Neuronal stem cell (in vitro differentiated cells): Measurements from ENCODE around the gene MYO9B.
A peak's percentile ranks its signal among the peaks of the same experiment; 100 is the strongest.

Experiments
- DNase-seq: peaks from one replicate; pipeline ENCODE4 v3.0.0-alpha.2; 2013; ENCODE audit warnings: low spot score
- H2AFZ ChIP-seq: one replicate; pipeline ENCODE4 v1.6.1; 2013; ENCODE audit warnings: mild to moderate bottlenecking, low read length, inconsistent platforms
- H2AK5ac ChIP-seq: 2 replicates; pipeline ENCODE4 v1.6.1; 2013; ENCODE audit warnings: low read depth, mild to moderate bottlenecking, inconsistent platforms, low read length, moderate library complexity, mixed read lengths
- H2BK120ac ChIP-seq: 2 replicates; pipeline ENCODE4 v1.6.1; 2013; ENCODE audit warnings: low read depth, mild to moderate bottlenecking, inconsistent platforms, low read length, moderate library complexity, mixed read lengths
- H2BK12ac ChIP-seq: one replicate; pipeline ENCODE4 v1.6.1; 2013; ENCODE audit warnings: low read length, inconsistent platforms
- H2BK15ac ChIP-seq: 2 replicates; pipeline ENCODE4 v1.6.1; 2013; ENCODE audit warnings: mild to moderate bottlenecking, low read length, inconsistent platforms, mixed read lengths
- H2BK5ac ChIP-seq: one replicate; pipeline ENCODE4 v1.6.1; 2013; ENCODE audit warnings: inconsistent platforms, mild to moderate bottlenecking, low read length, moderate library complexity
- H3K14ac ChIP-seq: one replicate; pipeline ENCODE4 v1.6.1; 2013; ENCODE audit warnings: low read length, inconsistent platforms
- H3K18ac ChIP-seq: 2 replicates; pipeline ENCODE4 v1.6.1; 2013; ENCODE audit warnings: low read length, inconsistent platforms
- H3K23ac ChIP-seq: 2 replicates; pipeline ENCODE4 v1.6.1; 2013; ENCODE audit warnings: low read depth, mild to moderate bottlenecking, mixed read lengths, low read length, inconsistent platforms; ENCODE audit not compliant: poor library complexity
- H3K27ac ChIP-seq: replicated peaks from 3 replicates; pipeline ENCODE4 v1.5.1; 2013; ENCODE audit warnings: low read length, inconsistent platforms
- H3K27me3 ChIP-seq, 3 experiments: 2 replicates each; pipeline ENCODE4 v1.6.1; 2013; ENCODE audit warnings: low read length in 3 of 3, mild to moderate bottlenecking in 2 of 3, inconsistent platforms in 1 of 3, low read depth in 1 of 3, mixed read lengths in 1 of 3, moderate library complexity in 1 of 3; ENCODE audit not compliant: control insufficient read depth in 3 of 3, insufficient read depth in 3 of 3
- H3K36me3 ChIP-seq, 2 donors: replicated peaks in 1 of 2; 2 replicates each; pipeline ENCODE4 v1.6.1; 2013; ENCODE audit warnings: low read length in 2 of 2; ENCODE audit not compliant: control insufficient read depth in 2 of 2, insufficient read depth in 2 of 2
- H3K4ac ChIP-seq: 2 replicates; pipeline ENCODE4 v1.6.1; 2013; ENCODE audit warnings: inconsistent platforms, mild to moderate bottlenecking, low read length, moderate library complexity
- H3K4me1 ChIP-seq, 2 donors: 1 replicate in 1 of 2; 2 replicates in 1 of 2; pipeline ENCODE4 v1.6.1; 2013; ENCODE audit warnings: low read length in 2 of 2, low read depth in 1 of 2; ENCODE audit not compliant: control insufficient read depth in 2 of 2, insufficient read depth in 1 of 2
- H3K4me2 ChIP-seq: one replicate; pipeline ENCODE4 v1.6.1; 2013; ENCODE audit warnings: mild to moderate bottlenecking, low read length, inconsistent platforms; ENCODE audit not compliant: insufficient read depth, poor library complexity, severe bottlenecking
- H3K4me3 ChIP-seq, 2 donors: 2 replicates each; pipeline ENCODE4 v1.5.1; 2013; ENCODE audit warnings: low read length in 2 of 2, mild to moderate bottlenecking in 2 of 2, inconsistent platforms in 1 of 2, moderate library complexity in 1 of 2
- H3K79me1 ChIP-seq: one replicate; pipeline ENCODE4 v1.6.1; 2013; ENCODE audit warnings: low read depth, mild to moderate bottlenecking, inconsistent platforms, low read length, moderate library complexity
- H3K9ac ChIP-seq: one replicate; pipeline ENCODE4 v1.6.1; 2013; ENCODE audit warnings: mild to moderate bottlenecking, low read depth, low read length, inconsistent platforms; ENCODE audit not compliant: poor library complexity
- H3K9me3 ChIP-seq, 2 donors: replicated peaks in 1 of 2; 2 replicates each; pipeline versions ENCODE3 to v1.6.1; 2013; ENCODE audit warnings: low read length in 2 of 2, mild to moderate bottlenecking in 2 of 2, inconsistent platforms in 1 of 2, low read depth in 1 of 2, mixed read lengths in 1 of 2, moderate library complexity in 1 of 2; ENCODE audit not compliant: control insufficient read depth in 2 of 2, insufficient read depth in 1 of 2
- H4K8ac ChIP-seq: one replicate; pipeline ENCODE4 v1.6.1; 2013; ENCODE audit warnings: low read depth, mild to moderate bottlenecking, inconsistent platforms, low read length, moderate library complexity
- H4K91ac ChIP-seq: one replicate; pipeline ENCODE4 v1.6.1; 2013; ENCODE audit warnings: low read length, low read depth, mild to moderate bottlenecking, inconsistent platforms; ENCODE audit not compliant: poor library complexity
- WGBS, 2 donors: extraction: QIAGEN DNeasy Blood & Tissue Kit; methylation state at CpG; one replicate each; pipeline ENCODE4 v1.1.7; 2013; ENCODE audit warnings: missing lambda C conversion rate in 2 of 2, mixed read lengths in 1 of 2; ENCODE audit not compliant: insufficient read length in 2 of 2, insufficient replicate concordance in 1 of 2; ENCODE audit errors: extremely low coverage in 2 of 2; 5-methylcytosine and 5-hydroxymethylcytosine counted together

Gene MYO9B

DNA sequence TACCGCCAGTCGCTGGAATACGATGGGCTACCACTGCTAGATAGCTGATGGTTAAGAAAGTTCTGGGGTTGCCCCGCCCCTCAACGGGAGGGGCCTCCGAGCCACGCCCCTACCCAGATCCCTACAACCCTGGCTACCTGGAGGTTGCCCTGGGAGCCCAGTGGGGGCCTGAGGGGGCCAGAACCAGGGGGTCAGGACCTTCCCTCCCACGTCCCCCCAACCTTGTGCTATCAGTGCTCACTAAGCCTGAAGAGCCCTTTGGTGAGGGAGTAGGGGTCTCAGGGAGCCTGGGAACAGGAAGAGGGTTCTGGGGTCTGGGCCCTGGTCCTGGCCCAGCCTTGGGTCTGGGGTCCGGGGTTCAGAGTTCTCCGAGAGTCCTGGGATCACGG lies 159.3 kb downstream of the MYO9B start:
- H3K4ac ChIP-seq = no peak overlapping the region
- H3K4me1 ChIP-seq = peaks cover 4 to 11% of the 10 kb centered on the region in 2 donors
- H3K9me3 ChIP-seq = no peaks in the 10 kb centered on the region
- H4K8ac ChIP-seq = peak overlapping the region; percentile 72
- no CpG with 5 or more reads among the region's 11 CpGs for WGBS, 2 donors
- H3K4me2 ChIP-seq = peak overlapping the region; percentile 93
- H2BK120ac ChIP-seq = peak overlapping the region; percentile 54
- peaks cover 16 to 79% of the 10 kb centered on the region in 2 donors for H3K36me3 ChIP-seq
- peak overlapping the region; percentile 96 for H2AK5ac ChIP-seq
- DNase-seq = no peak
- no peak overlapping the region for H2AFZ ChIP-seq
- H2BK15ac ChIP-seq = peak overlapping the region; percentile 89
- peak overlapping the region; percentile 98 for H3K23ac ChIP-seq
- H2BK5ac ChIP-seq = peak overlapping the region; percentile 95
- peak overlapping the region in 1 of 2 donors; percentile 93 for H3K4me3 ChIP-seq
- H3K18ac ChIP-seq = peak overlapping the region; percentile 96
- H2BK12ac ChIP-seq = peak overlapping the region; percentile 73
- peak overlapping the region; percentile 85 for H3K27ac ChIP-seq
- peak overlapping the region; percentile 96 for H3K9ac ChIP-seq
- H3K27me3 ChIP-seq = no peaks in the 10 kb centered on the region
- peak overlapping the region; percentile 97 for H3K14ac ChIP-seq
- H3K79me1 ChIP-seq = peaks cover 17% of the 10 kb centered on the region
- no peak overlapping the region for H4K91ac ChIP-seq

DNA sequence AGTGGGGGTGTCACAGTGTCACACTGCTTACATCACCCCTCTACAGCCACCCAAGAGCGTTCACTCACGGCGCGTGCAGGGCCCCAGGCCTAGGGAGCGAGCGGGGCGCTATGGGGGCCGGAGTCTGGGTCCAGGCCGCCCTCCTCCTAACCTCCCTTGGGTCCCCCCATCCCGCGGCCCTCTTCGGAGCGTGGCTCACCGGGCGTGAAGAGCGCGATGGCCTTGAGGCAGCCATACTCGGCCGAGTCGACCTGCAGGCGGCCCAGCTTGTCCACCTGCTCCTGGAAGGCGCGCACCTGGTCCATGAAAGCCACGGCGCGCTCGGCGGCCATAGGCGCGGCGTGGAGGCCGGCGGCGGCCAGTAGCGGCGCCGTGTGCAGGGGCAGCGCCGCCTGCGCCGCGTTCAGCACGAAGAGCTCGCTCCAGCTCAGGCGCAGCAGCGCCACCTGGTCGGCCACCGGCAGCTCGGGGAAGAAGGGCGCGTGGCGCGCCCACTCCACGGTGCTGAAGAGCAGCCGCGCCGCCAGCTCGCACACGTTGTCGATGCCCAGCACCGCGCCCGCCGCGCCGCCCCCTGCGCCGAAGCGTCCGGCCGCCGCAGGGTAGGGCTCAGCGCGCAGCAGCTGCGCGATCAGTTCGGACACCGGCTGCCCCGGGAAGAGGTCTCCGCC lies 159.9 kb downstream of the MYO9B start:
- DNase-seq = peak; percentile 74
- Histone ChIP-seq H3K36me3 (peaks cover 18 to 79% of the 10 kb centered on the region in 2 donors), H3K18ac (peak overlapping the region; percentile 96)

GRCh38 chr19:17235971-17236777 lies 160.6 kb downstream of the MYO9B start:
- Histone ChIP-seq H4K91ac (no peak overlapping the region), H3K4ac (no peak overlapping the region), H3K27ac (peak overlapping the region; percentile 85), H4K8ac (no peak overlapping the region), H3K27me3 (no peaks in the 10 kb centered on the region), H3K14ac (peak overlapping the region; percentile 97), H3K36me3 (peaks cover 18 to 79% of the 10 kb centered on the region in 2 donors), H2BK120ac (peak overlapping the region; percentile 87), H3K4me3 (peak overlapping the region; percentile 9 to 93), H2AK5ac (peak overlapping the region; percentile 2), H3K18ac (peak overlapping the region; percentile 96), H2BK12ac (no peak overlapping the region), H3K4me1 (peaks cover 11 to 12% of the 10 kb centered on the region in 2 donors), H2BK5ac (peak overlapping the region; percentile 95), H3K9me3 (no peaks in the 10 kb centered on the region), H3K79me1 (peaks cover 20% of the 10 kb centered on the region), H2AFZ (no peak overlapping the region), H3K23ac (peak overlapping the region; percentile 98), H3K9ac (peak overlapping the region; percentile 96), H2BK15ac (no peak overlapping the region), H3K4me2 (peak overlapping the region; percentile 93)
- no CpG with 5 or more reads among the region's 27 CpGs for WGBS, 2 donors
- no peak for DNase-seq

More for the DNA sequence above, 159.9 kb downstream of the MYO9B start:
- Histone ChIP-seq H2AFZ (no peak overlapping the region), H3K79me1 (peaks cover 17% of the 10 kb centered on the region), H2BK12ac (peak overlapping the region; percentile 94), H3K23ac (peak overlapping the region; percentile 98), H3K27ac (peak overlapping the region; percentile 85), H3K27me3 (no peaks in the 10 kb centered on the region), H4K8ac (peak overlapping the region; percentile 72), H3K4me1 (peaks cover 6 to 11% of the 10 kb centered on the region in 2 donors), H3K4me2 (peak overlapping the region; percentile 93), H2AK5ac (peak overlapping the region; percentile 96), H3K9me3 (no peaks in the 10 kb centered on the region), H3K14ac (peak overlapping the region; percentile 97), H3K4ac (peak overlapping the region; percentile 76), H3K4me3 (peak overlapping the region; percentile 9 to 93), H4K91ac (no peak overlapping the region), H2BK120ac (peak overlapping the region; percentile 87), H2BK5ac (peak overlapping the region; percentile 95), H2BK15ac (peak overlapping the region; percentile 89), H3K9ac (peak overlapping the region; percentile 96)
- WGBS, 2 donors = no CpG with 5 or more reads among the region's 80 CpGs
